Measurements from ENCODE around the gene OPRD1.

GRCh38 chr1:28891256-28891655 is 79.3 kb downstream of the OPRD1 start:
- TF ChIP-seq PKNOX1 (IDR thresholded peaks at IDR 0.05) (no peak), SUZ12 (IDR thresholded peaks at IDR 0.05) (no peak), FOXM1 (IDR thresholded peaks at IDR 0.05; ENCODE audit: borderline replicate concordance) (no peak)

Measured in HEK293T (cell line).